Stimulated activated CD4-positive, alpha-beta T cell treated with anti-CD3 and anti-CD28 coated beads, Interleukin-1b, Interleukin-23, amount 100 ng/mL, for 1 hour (primary cell): Measurements from ENCODE around the gene CDSN.
"Not testable (repeated sequence)": the region's sequence is repeated elsewhere in the genome, so short reads cannot be mapped to it uniquely, and the experiment has no call there.

ENCODE experiments used
- DNase-seq, 2 donors: peaks; one replicate each; pipeline ENCODE4 v3.0.0-alpha.2; 2020; ENCODE audit warnings: low read depth in 2 of 2

The CDSN gene

GRCh38 chr6:31086788-31087440 is 33.3 kb downstream of the CDSN start:
- no peak for DNase-seq

- DNase-seq, result no peak
Observed at GRCh38 chr6:31083742-31084354, 36.4 kb downstream of the CDSN start.

- DNase-seq, result no peak
Observed at GRCh38 chr6:31081872-31082271, 38.4 kb downstream of the CDSN start.

- DNase-seq, result peak; percentile 15 to 42
Observed at GRCh38 chr6:31079656-31080261, 40.5 kb downstream of the CDSN start.

- DNase-seq, result no peak
Observed at GRCh38 chr6:31076611-31077010, 43.6 kb downstream of the CDSN start.

- no peak for DNase-seq
Observed at GRCh38 chr6:31075528-31075927, 44.7 kb downstream of the CDSN start.

GRCh38 chr6:31074401-31074800 is 45.8 kb downstream of the CDSN start:
- DNase-seq, result no peak

- no peak for DNase-seq
Observed at GRCh38 chr6:31070711-31071197, 49.5 kb downstream of the CDSN start.

GRCh38 chr6:31068669-31069340 is 51.4 kb downstream of the CDSN start:
- peak; percentile 38 for DNase-seq

GRCh38 chr6:31067891-31068668 is 52.2 kb downstream of the CDSN start:
- DNase-seq, result not testable (repeated sequence)

- DNase-seq, result not testable (repeated sequence)
Observed at GRCh38 chr6:31067028-31067427, 53.2 kb downstream of the CDSN start.

- no peak for DNase-seq
Observed at GRCh38 chr6:31065556-31065955, 54.7 kb downstream of the CDSN start.
